Measurements from ENCODE around the gene VSTM1.

Gene VSTM1

DNA sequence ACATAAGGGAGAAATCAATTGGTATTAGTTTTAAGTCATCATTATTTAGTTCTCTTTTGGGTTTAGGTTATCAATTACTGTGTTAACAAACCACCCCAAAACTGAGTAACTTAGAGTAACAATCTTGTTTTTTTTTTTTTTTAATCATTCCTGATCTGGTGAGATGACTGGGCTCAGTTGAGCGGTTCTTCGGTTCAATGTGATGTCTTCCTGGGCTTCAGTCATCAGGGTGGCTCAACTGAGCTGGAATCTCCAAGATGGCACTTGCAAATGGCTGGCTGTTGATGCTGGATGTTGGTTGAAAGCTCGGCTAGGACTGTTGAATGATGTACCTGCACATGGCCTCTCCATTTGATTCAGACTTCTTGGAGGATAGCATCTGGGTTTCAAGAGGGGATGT, 20.7 kb upstream of the VSTM1 start:
- no peak for TF ChIP-seq ISL1 (CRISPR knock-in tag; IDR thresholded peaks at IDR 0.05)
- TF ChIP-seq TOX (CRISPR knock-in tag; IDR thresholded peaks at IDR 0.05; ENCODE audit: borderline replicate concordance): no peak
- no peak for TF ChIP-seq PPARA (CRISPR knock-in tag; IDR thresholded peaks at IDR 0.05; ENCODE audit: borderline replicate concordance)
- TF ChIP-seq, protein P1, sequence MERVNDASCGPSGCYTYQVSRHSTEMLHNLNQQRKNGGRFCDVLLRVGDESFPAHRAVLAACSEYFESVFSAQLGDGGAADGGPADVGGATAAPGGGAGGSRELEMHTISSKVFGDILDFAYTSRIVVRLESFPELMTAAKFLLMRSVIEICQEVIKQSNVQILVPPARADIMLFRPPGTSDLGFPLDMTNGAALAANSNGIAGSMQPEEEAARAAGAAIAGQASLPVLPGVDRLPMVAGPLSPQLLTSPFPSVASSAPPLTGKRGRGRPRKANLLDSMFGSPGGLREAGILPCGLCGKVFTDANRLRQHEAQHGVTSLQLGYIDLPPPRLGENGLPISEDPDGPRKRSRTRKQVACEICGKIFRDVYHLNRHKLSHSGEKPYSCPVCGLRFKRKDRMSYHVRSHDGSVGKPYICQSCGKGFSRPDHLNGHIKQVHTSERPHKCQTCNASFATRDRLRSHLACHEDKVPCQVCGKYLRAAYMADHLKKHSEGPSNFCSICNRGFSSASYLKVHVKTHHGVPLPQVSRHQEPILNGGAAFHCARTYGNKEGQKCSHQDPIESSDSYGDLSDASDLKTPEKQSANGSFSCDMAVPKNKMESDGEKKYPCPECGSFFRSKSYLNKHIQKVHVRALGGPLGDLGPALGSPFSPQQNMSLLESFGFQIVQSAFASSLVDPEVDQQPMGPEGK (CRISPR knock-in tag; IDR thresholded peaks at IDR 0.05; ENCODE audit: borderline replicate concordance): no peak
- TF ChIP-seq, protein P2, sequence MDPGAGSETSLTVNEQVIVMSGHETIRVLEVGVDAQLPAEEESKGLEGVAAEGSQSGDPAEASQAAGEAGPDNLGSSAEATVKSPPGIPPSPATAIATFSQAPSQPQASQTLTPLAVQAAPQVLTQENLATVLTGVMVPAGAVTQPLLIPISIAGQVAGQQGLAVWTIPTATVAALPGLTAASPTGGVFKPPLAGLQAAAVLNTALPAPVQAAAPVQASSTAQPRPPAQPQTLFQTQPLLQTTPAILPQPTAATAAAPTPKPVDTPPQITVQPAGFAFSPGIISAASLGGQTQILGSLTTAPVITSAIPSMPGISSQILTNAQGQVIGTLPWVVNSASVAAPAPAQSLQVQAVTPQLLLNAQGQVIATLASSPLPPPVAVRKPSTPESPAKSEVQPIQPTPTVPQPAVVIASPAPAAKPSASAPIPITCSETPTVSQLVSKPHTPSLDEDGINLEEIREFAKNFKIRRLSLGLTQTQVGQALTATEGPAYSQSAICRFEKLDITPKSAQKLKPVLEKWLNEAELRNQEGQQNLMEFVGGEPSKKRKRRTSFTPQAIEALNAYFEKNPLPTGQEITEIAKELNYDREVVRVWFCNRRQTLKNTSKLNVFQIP (CRISPR knock-in tag; IDR thresholded peaks at IDR 0.05; ENCODE audit: borderline replicate concordance, low read depth): no peak
- TF ChIP-seq CSDC2 (CRISPR knock-in tag; IDR thresholded peaks at IDR 0.05): no peak
- ATAC-seq: no peak

DNA sequence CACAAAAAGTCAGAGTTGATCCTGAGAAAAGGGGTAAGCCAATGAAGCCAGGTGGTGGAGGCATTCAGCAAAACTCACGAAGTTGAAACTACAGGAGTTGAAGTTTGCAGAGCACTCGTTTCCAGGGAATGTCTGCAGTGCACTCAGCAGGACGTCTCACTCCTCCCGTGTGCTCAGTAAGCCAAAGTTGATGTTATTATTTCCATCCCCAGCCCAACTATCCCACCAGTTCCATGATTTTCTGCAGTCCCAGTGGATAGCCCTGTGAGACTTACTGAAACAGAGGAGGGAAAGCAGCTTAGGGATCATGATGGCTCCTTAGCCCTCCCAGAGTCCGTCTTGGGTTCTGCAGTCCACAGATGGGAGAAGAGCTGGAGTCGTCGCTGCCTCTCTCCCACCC, 17.3 kb upstream of the VSTM1 start, which contains the start of gene TARM1:
Gene TARM1, minus strand, starts transcription at position 334 of the 400 bp plus-strand sequence. Its CDS starts 25 bp downstream, at position 309.
- no peak for ATAC-seq
- TF ChIP-seq ISL1 (CRISPR knock-in tag; IDR thresholded peaks at IDR 0.05) (no peak), OSR1 (CRISPR knock-in tag; IDR thresholded peaks at IDR 0.05) (no peak), TCF4 (CRISPR knock-in tag; IDR thresholded peaks at IDR 0.05; ENCODE audit: borderline replicate concordance) (no peak), SNAI2 (CRISPR knock-in tag; IDR thresholded peaks at IDR 0.05) (no peak), ZNF8 (CRISPR knock-in tag; IDR thresholded peaks at IDR 0.05) (no peak), ZC3H10 (CRISPR knock-in tag; IDR thresholded peaks at IDR 0.05) (no peak), ZFP30 (CRISPR knock-in tag; IDR thresholded peaks at IDR 0.05) (no peak), BACH2 (CRISPR knock-in tag; IDR thresholded peaks at IDR 0.05; ENCODE audit: borderline replicate concordance) (no peak), ARNTL (CRISPR knock-in tag; IDR thresholded peaks at IDR 0.05; ENCODE audit: borderline replicate concordance, low read depth) (no peak), ZNF70 (CRISPR knock-in tag; IDR thresholded peaks at IDR 0.05) (no peak)
- TF ChIP-seq, protein P1 (CRISPR knock-in tag; IDR thresholded peaks at IDR 0.05; ENCODE audit: borderline replicate concordance): no peak
- TF ChIP-seq, protein P3, sequence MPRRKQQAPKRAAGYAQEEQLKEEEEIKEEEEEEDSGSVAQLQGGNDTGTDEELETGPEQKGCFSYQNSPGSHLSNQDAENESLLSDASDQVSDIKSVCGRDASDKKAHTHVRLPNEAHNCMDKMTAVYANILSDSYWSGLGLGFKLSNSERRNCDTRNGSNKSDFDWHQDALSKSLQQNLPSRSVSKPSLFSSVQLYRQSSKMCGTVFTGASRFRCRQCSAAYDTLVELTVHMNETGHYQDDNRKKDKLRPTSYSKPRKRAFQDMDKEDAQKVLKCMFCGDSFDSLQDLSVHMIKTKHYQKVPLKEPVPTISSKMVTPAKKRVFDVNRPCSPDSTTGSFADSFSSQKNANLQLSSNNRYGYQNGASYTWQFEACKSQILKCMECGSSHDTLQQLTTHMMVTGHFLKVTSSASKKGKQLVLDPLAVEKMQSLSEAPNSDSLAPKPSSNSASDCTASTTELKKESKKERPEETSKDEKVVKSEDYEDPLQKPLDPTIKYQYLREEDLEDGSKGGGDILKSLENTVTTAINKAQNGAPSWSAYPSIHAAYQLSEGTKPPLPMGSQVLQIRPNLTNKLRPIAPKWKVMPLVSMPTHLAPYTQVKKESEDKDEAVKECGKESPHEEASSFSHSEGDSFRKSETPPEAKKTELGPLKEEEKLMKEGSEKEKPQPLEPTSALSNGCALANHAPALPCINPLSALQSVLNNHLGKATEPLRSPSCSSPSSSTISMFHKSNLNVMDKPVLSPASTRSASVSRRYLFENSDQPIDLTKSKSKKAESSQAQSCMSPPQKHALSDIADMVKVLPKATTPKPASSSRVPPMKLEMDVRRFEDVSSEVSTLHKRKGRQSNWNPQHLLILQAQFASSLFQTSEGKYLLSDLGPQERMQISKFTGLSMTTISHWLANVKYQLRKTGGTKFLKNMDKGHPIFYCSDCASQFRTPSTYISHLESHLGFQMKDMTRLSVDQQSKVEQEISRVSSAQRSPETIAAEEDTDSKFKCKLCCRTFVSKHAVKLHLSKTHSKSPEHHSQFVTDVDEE (CRISPR knock-in tag; IDR thresholded peaks at IDR 0.05): no peak
- TF ChIP-seq, protein P2 (CRISPR knock-in tag; IDR thresholded peaks at IDR 0.05; ENCODE audit: borderline replicate concordance, low read depth): no peak

DNA sequence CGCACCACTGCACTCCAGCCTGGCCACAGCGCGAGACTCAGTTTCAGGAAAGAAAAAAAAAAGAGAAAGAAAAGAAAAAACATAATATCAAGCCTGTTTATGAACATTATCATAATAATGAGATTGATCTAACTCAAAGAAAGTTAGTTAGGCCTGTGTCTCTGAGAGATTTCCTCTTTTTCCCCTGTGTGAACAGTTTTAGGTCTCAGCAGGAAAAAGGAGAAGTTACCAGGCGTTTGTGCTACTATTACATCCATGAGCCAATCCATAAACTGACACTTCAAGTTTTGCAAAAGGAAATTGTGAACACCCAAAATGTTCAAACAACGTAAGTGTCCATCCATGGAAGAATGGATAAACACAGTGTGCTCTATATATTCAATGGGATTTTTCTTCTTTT, 13.6 kb upstream of the VSTM1 start:
- ATAC-seq: no peak
- TF ChIP-seq ISL1 (CRISPR knock-in tag; IDR thresholded peaks at IDR 0.05) (no peak), OSR1 (CRISPR knock-in tag; IDR thresholded peaks at IDR 0.05) (no peak), ESRRG (CRISPR knock-in tag; IDR thresholded peaks at IDR 0.05) (no peak), ZC3H10 (CRISPR knock-in tag; IDR thresholded peaks at IDR 0.05) (no peak), TOX (CRISPR knock-in tag; IDR thresholded peaks at IDR 0.05; ENCODE audit: borderline replicate concordance) (no peak), ARNTL (CRISPR knock-in tag; IDR thresholded peaks at IDR 0.05; ENCODE audit: borderline replicate concordance, low read depth) (no peak), ZFP3 (CRISPR knock-in tag; IDR thresholded peaks at IDR 0.05) (no peak), PPARA (CRISPR knock-in tag; IDR thresholded peaks at IDR 0.05; ENCODE audit: borderline replicate concordance) (no peak), CSDC2 (CRISPR knock-in tag; IDR thresholded peaks at IDR 0.05) (no peak), TCF4 (CRISPR knock-in tag; IDR thresholded peaks at IDR 0.05; ENCODE audit: borderline replicate concordance) (no peak), RARB (CRISPR knock-in tag; IDR thresholded peaks at IDR 0.05) (no peak)
- TF ChIP-seq, protein P2 (CRISPR knock-in tag; IDR thresholded peaks at IDR 0.05; ENCODE audit: borderline replicate concordance, low read depth): no peak
- TF ChIP-seq, protein P3 (CRISPR knock-in tag; IDR thresholded peaks at IDR 0.05): no peak
- TF ChIP-seq, protein P4, sequence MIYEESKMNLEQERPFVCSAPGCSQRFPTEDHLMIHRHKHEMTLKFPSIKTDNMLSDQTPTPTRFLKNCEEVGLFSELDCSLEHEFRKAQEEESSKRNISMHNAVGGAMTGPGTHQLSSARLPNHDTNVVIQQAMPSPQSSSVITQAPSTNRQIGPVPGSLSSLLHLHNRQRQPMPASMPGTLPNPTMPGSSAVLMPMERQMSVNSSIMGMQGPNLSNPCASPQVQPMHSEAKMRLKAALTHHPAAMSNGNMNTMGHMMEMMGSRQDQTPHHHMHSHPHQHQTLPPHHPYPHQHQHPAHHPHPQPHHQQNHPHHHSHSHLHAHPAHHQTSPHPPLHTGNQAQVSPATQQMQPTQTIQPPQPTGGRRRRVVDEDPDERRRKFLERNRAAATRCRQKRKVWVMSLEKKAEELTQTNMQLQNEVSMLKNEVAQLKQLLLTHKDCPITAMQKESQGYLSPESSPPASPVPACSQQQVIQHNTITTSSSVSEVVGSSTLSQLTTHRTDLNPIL (CRISPR knock-in tag; IDR thresholded peaks at IDR 0.05; ENCODE audit: low read depth): no peak
